Measurements from ENCODE around the gene FUCA2. TPM values are rescaled to one million over a fixed set of nuclear protein-coding genes. Genes with fewer than 3 reads are reported as not detected.

FUCA2 gene
- total and polyA plus RNA-seq, 2 of the 8 experiments (the other 6 are each of a cell fraction or from before 2014, with no cell fraction given): 24.2 to 47.2 TPM

DNA sequence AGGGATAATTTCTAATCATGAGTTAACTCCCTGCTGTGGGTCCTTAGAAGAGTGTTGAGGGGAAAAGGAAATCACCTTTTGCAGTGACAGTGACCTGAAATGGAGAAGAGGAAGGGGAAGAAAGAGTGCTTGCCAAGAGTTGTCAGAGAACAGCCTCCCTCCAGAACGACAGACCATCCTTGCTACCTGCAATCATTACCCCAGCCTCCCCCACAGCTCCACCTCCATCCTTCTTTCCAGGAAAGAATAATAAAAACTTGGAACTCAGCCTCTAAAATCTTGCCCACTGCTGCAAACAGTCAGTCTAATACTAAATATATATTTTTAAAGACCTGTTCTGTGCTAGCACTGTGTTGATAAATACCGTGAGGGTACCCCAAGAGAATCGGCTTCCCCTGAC is 28.7 kb upstream of the FUCA2 start (continued):
- TF ChIP-seq, protein P1, sequence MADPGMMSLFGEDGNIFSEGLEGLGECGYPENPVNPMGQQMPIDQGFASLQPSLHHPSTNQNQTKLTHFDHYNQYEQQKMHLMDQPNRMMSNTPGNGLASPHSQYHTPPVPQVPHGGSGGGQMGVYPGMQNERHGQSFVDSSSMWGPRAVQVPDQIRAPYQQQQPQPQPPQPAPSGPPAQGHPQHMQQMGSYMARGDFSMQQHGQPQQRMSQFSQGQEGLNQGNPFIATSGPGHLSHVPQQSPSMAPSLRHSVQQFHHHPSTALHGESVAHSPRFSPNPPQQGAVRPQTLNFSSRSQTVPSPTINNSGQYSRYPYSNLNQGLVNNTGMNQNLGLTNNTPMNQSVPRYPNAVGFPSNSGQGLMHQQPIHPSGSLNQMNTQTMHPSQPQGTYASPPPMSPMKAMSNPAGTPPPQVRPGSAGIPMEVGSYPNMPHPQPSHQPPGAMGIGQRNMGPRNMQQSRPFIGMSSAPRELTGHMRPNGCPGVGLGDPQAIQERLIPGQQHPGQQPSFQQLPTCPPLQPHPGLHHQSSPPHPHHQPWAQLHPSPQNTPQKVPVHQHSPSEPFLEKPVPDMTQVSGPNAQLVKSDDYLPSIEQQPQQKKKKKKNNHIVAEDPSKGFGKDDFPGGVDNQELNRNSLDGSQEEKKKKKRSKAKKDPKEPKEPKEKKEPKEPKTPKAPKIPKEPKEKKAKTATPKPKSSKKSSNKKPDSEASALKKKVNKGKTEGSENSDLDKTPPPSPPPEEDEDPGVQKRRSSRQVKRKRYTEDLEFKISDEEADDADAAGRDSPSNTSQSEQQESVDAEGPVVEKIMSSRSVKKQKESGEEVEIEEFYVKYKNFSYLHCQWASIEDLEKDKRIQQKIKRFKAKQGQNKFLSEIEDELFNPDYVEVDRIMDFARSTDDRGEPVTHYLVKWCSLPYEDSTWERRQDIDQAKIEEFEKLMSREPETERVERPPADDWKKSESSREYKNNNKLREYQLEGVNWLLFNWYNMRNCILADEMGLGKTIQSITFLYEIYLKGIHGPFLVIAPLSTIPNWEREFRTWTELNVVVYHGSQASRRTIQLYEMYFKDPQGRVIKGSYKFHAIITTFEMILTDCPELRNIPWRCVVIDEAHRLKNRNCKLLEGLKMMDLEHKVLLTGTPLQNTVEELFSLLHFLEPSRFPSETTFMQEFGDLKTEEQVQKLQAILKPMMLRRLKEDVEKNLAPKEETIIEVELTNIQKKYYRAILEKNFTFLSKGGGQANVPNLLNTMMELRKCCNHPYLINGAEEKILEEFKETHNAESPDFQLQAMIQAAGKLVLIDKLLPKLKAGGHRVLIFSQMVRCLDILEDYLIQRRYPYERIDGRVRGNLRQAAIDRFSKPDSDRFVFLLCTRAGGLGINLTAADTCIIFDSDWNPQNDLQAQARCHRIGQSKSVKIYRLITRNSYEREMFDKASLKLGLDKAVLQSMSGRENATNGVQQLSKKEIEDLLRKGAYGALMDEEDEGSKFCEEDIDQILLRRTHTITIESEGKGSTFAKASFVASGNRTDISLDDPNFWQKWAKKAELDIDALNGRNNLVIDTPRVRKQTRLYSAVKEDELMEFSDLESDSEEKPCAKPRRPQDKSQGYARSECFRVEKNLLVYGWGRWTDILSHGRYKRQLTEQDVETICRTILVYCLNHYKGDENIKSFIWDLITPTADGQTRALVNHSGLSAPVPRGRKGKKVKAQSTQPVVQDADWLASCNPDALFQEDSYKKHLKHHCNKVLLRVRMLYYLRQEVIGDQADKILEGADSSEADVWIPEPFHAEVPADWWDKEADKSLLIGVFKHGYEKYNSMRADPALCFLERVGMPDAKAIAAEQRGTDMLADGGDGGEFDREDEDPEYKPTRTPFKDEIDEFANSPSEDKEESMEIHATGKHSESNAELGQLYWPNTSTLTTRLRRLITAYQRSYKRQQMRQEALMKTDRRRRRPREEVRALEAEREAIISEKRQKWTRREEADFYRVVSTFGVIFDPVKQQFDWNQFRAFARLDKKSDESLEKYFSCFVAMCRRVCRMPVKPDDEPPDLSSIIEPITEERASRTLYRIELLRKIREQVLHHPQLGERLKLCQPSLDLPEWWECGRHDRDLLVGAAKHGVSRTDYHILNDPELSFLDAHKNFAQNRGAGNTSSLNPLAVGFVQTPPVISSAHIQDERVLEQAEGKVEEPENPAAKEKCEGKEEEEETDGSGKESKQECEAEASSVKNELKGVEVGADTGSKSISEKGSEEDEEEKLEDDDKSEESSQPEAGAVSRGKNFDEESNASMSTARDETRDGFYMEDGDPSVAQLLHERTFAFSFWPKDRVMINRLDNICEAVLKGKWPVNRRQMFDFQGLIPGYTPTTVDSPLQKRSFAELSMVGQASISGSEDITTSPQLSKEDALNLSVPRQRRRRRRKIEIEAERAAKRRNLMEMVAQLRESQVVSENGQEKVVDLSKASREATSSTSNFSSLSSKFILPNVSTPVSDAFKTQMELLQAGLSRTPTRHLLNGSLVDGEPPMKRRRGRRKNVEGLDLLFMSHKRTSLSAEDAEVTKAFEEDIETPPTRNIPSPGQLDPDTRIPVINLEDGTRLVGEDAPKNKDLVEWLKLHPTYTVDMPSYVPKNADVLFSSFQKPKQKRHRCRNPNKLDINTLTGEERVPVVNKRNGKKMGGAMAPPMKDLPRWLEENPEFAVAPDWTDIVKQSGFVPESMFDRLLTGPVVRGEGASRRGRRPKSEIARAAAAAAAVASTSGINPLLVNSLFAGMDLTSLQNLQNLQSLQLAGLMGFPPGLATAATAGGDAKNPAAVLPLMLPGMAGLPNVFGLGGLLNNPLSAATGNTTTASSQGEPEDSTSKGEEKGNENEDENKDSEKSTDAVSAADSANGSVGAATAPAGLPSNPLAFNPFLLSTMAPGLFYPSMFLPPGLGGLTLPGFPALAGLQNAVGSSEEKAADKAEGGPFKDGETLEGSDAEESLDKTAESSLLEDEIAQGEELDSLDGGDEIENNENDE (IDR thresholded peaks at IDR 0.05; ENCODE audit: insufficient replicate concordance, low read length): no peak
- TF ChIP-seq POLR2A (IDR thresholded peaks at IDR 0.05; ENCODE audit: control extremely low read depth in 1 of 2, low read depth in 2 of 2, low read length in 2 of 2) (no peak), SP1 (IDR thresholded peaks at IDR 0.05; ENCODE audit: low read depth, low read length) (no peak), SIX5 (IDR thresholded peaks at IDR 0.05; ENCODE audit: low read depth, low read length) (no peak), BRCA1 (IDR thresholded peaks at IDR 0.05; ENCODE audit: low read depth, low read length) (no peak), JUN (IDR thresholded peaks at IDR 0.05; ENCODE audit: low read depth, low read length) (no peak), FOSL1 (IDR thresholded peaks at IDR 0.05; ENCODE audit: insufficient read depth, low read depth, low read length) (no peak), SP2 (IDR thresholded peaks at IDR 0.05; ENCODE audit: low read length) (no peak), TCF12 (IDR thresholded peaks at IDR 0.05; ENCODE audit: low read depth, low read length) (no peak), PHF8 (conservative IDR thresholded peaks at IDR 0.05; ENCODE audit: low read depth, low read length) (no peak), SAP30 (IDR thresholded peaks at IDR 0.05; ENCODE audit: insufficient read depth, insufficient replicate concordance, low read length) (no peak)
- TF ChIP-seq, protein P2, sequence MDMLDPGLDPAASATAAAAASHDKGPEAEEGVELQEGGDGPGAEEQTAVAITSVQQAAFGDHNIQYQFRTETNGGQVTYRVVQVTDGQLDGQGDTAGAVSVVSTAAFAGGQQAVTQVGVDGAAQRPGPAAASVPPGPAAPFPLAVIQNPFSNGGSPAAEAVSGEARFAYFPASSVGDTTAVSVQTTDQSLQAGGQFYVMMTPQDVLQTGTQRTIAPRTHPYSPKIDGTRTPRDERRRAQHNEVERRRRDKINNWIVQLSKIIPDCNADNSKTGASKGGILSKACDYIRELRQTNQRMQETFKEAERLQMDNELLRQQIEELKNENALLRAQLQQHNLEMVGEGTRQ (IDR thresholded peaks at IDR 0.05; ENCODE audit: low read length): no peak

All from H1 (cell line).